GM19467 (cell line): ENCODE data around the gene P4HTM.

Experiments used
- ATAC-seq: cut with Tn5 transposase; IDR thresholded peaks from one replicate; pipeline ENCODE4 v1.9.1; 2021; ENCODE audit warnings: mild to moderate bottlenecking, moderate library complexity; ENCODE audit not compliant: unreplicated experiment

Gene P4HTM

GRCh38 chr3:49022688-49023171 lies 32.7 kb downstream of the P4HTM start:
- no peak for ATAC-seq

- no peak for ATAC-seq
Measured at GRCh38 chr3:49023775-49024174, 33.7 kb downstream of the P4HTM start.

GRCh38 chr3:49024449-49024848 lies 34.4 kb downstream of the P4HTM start:
- no peak for ATAC-seq

GRCh38 chr3:49025005-49025792 lies 35.2 kb downstream of the P4HTM start:
- ATAC-seq = no peak

- no peak for ATAC-seq
Measured at GRCh38 chr3:49025793-49026520, 35.9 kb downstream of the P4HTM start.

GRCh38 chr3:49026536-49026935 lies 36.5 kb downstream of the P4HTM start:
- ATAC-seq = no peak

- no peak for ATAC-seq
Measured at GRCh38 chr3:49027634-49028033, 37.6 kb downstream of the P4HTM start.

GRCh38 chr3:49028298-49028672 lies 38.2 kb downstream of the P4HTM start:
- no peak for ATAC-seq

- peak; percentile 85 for ATAC-seq
Measured at GRCh38 chr3:49028673-49029562, 38.9 kb downstream of the P4HTM start, which contains the start of gene IMPDH2. Gene IMPDH2, minus strand, starts transcription at chr3:49029398. Its CDS starts 48 bp downstream, at chr3:49029350.

GRCh38 chr3:49029563-49029884 lies 39.5 kb downstream of the P4HTM start:
- ATAC-seq = no peak

- no peak for ATAC-seq
Measured at GRCh38 chr3:49030321-49030720, 40.3 kb downstream of the P4HTM start.

- no peak for ATAC-seq
Measured at GRCh38 chr3:49032646-49033304, 42.7 kb downstream of the P4HTM start.

- ATAC-seq = no peak
Measured at GRCh38 chr3:49034650-49035049, 44.6 kb downstream of the P4HTM start.

- no peak for ATAC-seq
Measured at GRCh38 chr3:49035281-49035680, 45.2 kb downstream of the P4HTM start.

- ATAC-seq = no peak
Measured at GRCh38 chr3:49053543-49053942, 63.5 kb downstream of the P4HTM start.

GRCh38 chr3:49054344-49054862 lies 64.4 kb downstream of the P4HTM start:
- no peak for ATAC-seq
